Ectodermal cell (in vitro differentiated cells): ENCODE data around the gene MAP4K1.

ENCODE experiments used
- H3K27ac ChIP-seq: 2 replicates; pipeline ENCODE4 v1.7.0; 2013; ENCODE audit warnings: mild to moderate bottlenecking, low read depth, low read length; ENCODE audit not compliant: insufficient read depth, poor library complexity, severe bottlenecking
- H3K27me3 ChIP-seq: 2 replicates; pipeline ENCODE4 v1.7.0; 2013; ENCODE audit warnings: mild to moderate bottlenecking, low read length; ENCODE audit not compliant: insufficient read depth, control insufficient read depth, poor library complexity, severe bottlenecking
- H3K36me3 ChIP-seq: one replicate; pipeline ENCODE4 v1.7.0; 2013; ENCODE audit warnings: low read length; ENCODE audit not compliant: control insufficient read depth, insufficient read depth
- H3K4me1 ChIP-seq: one replicate; pipeline ENCODE4 v1.7.0; 2013; ENCODE audit warnings: low read length; ENCODE audit not compliant: control insufficient read depth, insufficient read depth
- H3K4me3 ChIP-seq: 2 replicates; pipeline ENCODE4 v1.7.0; 2013; ENCODE audit warnings: low read depth, low read length, control low read depth; ENCODE audit not compliant: insufficient read depth
- H3K9me3 ChIP-seq: 2 replicates; pipeline ENCODE4 v1.7.0; 2013; ENCODE audit warnings: mild to moderate bottlenecking, low read length, moderate library complexity; ENCODE audit not compliant: control insufficient read depth
- WGBS, 2 experiments: methylation state at CpG; one replicate each; pipeline ENCODE4 v1.1.7; 2013; ENCODE audit warnings: missing lambda C conversion rate in 2 of 2; 5-methylcytosine and 5-hydroxymethylcytosine counted together

The MAP4K1 gene

GRCh38 chr19:38661996-38662395 is 44.2 kb upstream of the MAP4K1 start:
- Histone ChIP-seq H3K36me3 (no peaks in the 10 kb centered on the region), H3K27me3 (no peaks in the 10 kb centered on the region), H3K9me3 (no peaks in the 10 kb centered on the region), H3K27ac (no peak overlapping the region), H3K4me3 (no peak overlapping the region), H3K4me1 (peaks cover 66% of the 10 kb centered on the region)
- 65 to 70% methylated on average over 1 of the region's 1 CpG for WGBS, 2 experiments

- H3K27ac ChIP-seq: no peak overlapping the region
- 74 to 75% methylated on average over 7 of the region's 7 CpGs for WGBS, 2 experiments
- no peaks in the 10 kb centered on the region for H3K9me3 ChIP-seq
- H3K4me1 ChIP-seq: peaks cover 65% of the 10 kb centered on the region
- H3K27me3 ChIP-seq: no peaks in the 10 kb centered on the region
- H3K36me3 ChIP-seq: no peaks in the 10 kb centered on the region
- no peak overlapping the region for H3K4me3 ChIP-seq
These were observed 43.4 kb upstream of the MAP4K1 start for GRCh38 chr19:38661136-38661535.

GRCh38 chr19:38660724-38661123 is 43.0 kb upstream of the MAP4K1 start:
- Histone ChIP-seq H3K4me3 (no peak overlapping the region), H3K27ac (no peak overlapping the region), H3K36me3 (no peaks in the 10 kb centered on the region), H3K4me1 (peaks cover 67% of the 10 kb centered on the region), H3K27me3 (no peaks in the 10 kb centered on the region), H3K9me3 (no peaks in the 10 kb centered on the region)
- 91 to 94% methylated on average over 9 of the region's 9 CpGs for WGBS, 2 experiments

- H3K4me3 ChIP-seq: no peak overlapping the region
- 93% methylated on average over 15 of the region's 15 CpGs for WGBS, 2 experiments
- H3K27me3 ChIP-seq: no peaks in the 10 kb centered on the region
- peak overlapping the region; percentile 38 for H3K27ac ChIP-seq
- peaks cover 58% of the 10 kb centered on the region for H3K4me1 ChIP-seq
- no peaks in the 10 kb centered on the region for H3K9me3 ChIP-seq
- peaks cover 4% of the 10 kb centered on the region for H3K36me3 ChIP-seq
These were observed 40.9 kb upstream of the MAP4K1 start for GRCh38 chr19:38658462-38659306.

- peaks cover 51% of the 10 kb centered on the region for H3K4me1 ChIP-seq
These were observed 40.0 kb upstream of the MAP4K1 start for GRCh38 chr19:38657633-38658222.

GRCh38 chr19:38656171-38656981 is 38.6 kb upstream of the MAP4K1 start:
- 79 to 88% methylated on average over 7 of the region's 7 CpGs for WGBS, 2 experiments
- Histone ChIP-seq H3K27me3 (no peaks in the 10 kb centered on the region), H3K9me3 (no peaks in the 10 kb centered on the region), H3K4me1 (peaks cover 47% of the 10 kb centered on the region), H3K27ac (no peak overlapping the region), H3K36me3 (peaks cover 4% of the 10 kb centered on the region), H3K4me3 (no peak overlapping the region)

More at GRCh38 chr19:38657633-38658222, 40.0 kb upstream of the MAP4K1 start:
- no peak overlapping the region for H3K4me3 ChIP-seq
- H3K27me3 ChIP-seq: no peaks in the 10 kb centered on the region
- WGBS, 2 experiments: 83% methylated on average over 7 to 8 of the region's 8 CpGs
- H3K9me3 ChIP-seq: no peaks in the 10 kb centered on the region
- peak overlapping the region; percentile 20 for H3K27ac ChIP-seq
- H3K36me3 ChIP-seq: peaks cover 4% of the 10 kb centered on the region

GRCh38 chr19:38655148-38655824 is 37.5 kb upstream of the MAP4K1 start:
- Histone ChIP-seq H3K36me3 (peaks cover 4% of the 10 kb centered on the region), H3K4me1 (peaks cover 55% of the 10 kb centered on the region), H3K9me3 (no peaks in the 10 kb centered on the region), H3K4me3 (no peak overlapping the region), H3K27me3 (no peaks in the 10 kb centered on the region), H3K27ac (no peak overlapping the region)
- 75 to 88% methylated on average over 5 of the region's 5 CpGs for WGBS, 2 experiments

- Histone ChIP-seq H3K4me3 (no peak overlapping the region), H3K27ac (peak overlapping the region; percentile 22), H3K27me3 (no peaks in the 10 kb centered on the region), H3K36me3 (peaks cover 4% of the 10 kb centered on the region), H3K4me1 (peaks cover 62% of the 10 kb centered on the region), H3K9me3 (no peaks in the 10 kb centered on the region)
- 48 to 49% methylated on average over 6 of the region's 6 CpGs for WGBS, 2 experiments
These were observed 36.9 kb upstream of the MAP4K1 start for GRCh38 chr19:38654628-38655055.

GRCh38 chr19:38653028-38653571 is 35.3 kb upstream of the MAP4K1 start:
- no peaks in the 10 kb centered on the region for H3K9me3 ChIP-seq
- peaks cover 52% of the 10 kb centered on the region for H3K4me1 ChIP-seq
- WGBS, 2 experiments: 87 to 89% methylated on average over 7 of the region's 7 CpGs
- no peak overlapping the region for H3K4me3 ChIP-seq
- H3K27ac ChIP-seq: no peak overlapping the region
- H3K27me3 ChIP-seq: no peaks in the 10 kb centered on the region
- peaks cover 4% of the 10 kb centered on the region for H3K36me3 ChIP-seq
